Adrenal gland (tissue), 5 donors: Measurements from ENCODE around the gene G0S2.
A peak's percentile ranks its signal among the peaks of the same experiment; 100 is the strongest.

ENCODE experiments used
- CTCF ChIP-seq, 6 experiments: fragments of 450-650 bp in 4 of 6; fragments of 200-600 bp in 2 of 6; sonication (generic) in 1 of 6; IDR thresholded peaks; 1 replicate in 5 of 6; 2 replicates in 1 of 6; pipeline versions ENCODE4 v1.5.1 to v1.8.0; 2016 to 2021; ENCODE audit warnings: antibody characterized with exemption in 6 of 6, mild to moderate bottlenecking in 2 of 6, moderate library complexity in 1 of 6
- POLR2A ChIP-seq, 2 donors: fragments of 450-650 bp; IDR thresholded peaks; one replicate each; pipeline ENCODE4 v1.6.1; 2017; ENCODE audit warnings: antibody characterized with exemption in 2 of 2, mild to moderate bottlenecking in 2 of 2, moderate library complexity in 1 of 2
- donor health status: DM: no; HTN: no; CAD: no.

GRCh38 chr1:209647156-209647555 lies 28.1 kb upstream of the G0S2 start:
- no peak for TF ChIP-seq CTCF (IDR thresholded peaks at IDR 0.05)
- TF ChIP-seq POLR2A (IDR thresholded peaks at IDR 0.05) = peak in 1 of 2 donors; percentile 17
